ENCODE data around the gene MARCHF10. TPM values are rescaled to one million over a fixed set of nuclear protein-coding genes. Genes with fewer than 3 reads are reported as not detected.
"Not testable (repeated sequence)": the region's sequence is repeated elsewhere in the genome, so short reads cannot be mapped to it uniquely, and the experiment has no call there.

The MARCHF10 gene
- total RNA-seq, 1 donor from 2014 or later: 0.25 TPM

- Histone ChIP-seq H3K9me3 (no peaks in the 10 kb centered on the region), H3K4me3 (no peak overlapping the region), H3K36me3 (no peaks in the 10 kb centered on the region), H3K27ac (no peak overlapping the region), H3K4me1 (no peaks in the 10 kb centered on the region), H3K27me3 (no peaks in the 10 kb centered on the region)
- TF ChIP-seq POLR2A (IDR thresholded peaks at IDR 0.05) (no peak), POLR2AphosphoS5 (IDR thresholded peaks at IDR 0.05; ENCODE audit: insufficient read depth in 1 of 2, low read depth in 1 of 2) (no peak), CTCF (IDR thresholded peaks at IDR 0.05) (no peak)
- DNase-seq (ENCODE audit: extremely low spot score in 2 of 2): peak; percentile 28 to 58
- intact Hi-C loops (cut with DNase I): no loop called here
Measured at GRCh38 chr17:62852195-62852594, 44.1 kb upstream of the MARCHF10 start.

- H3K4me3 ChIP-seq; H3K27me3 ChIP-seq; H3K4me1 ChIP-seq; H3K36me3 ChIP-seq; H3K9me3 ChIP-seq; H3K27ac ChIP-seq; intact Hi-C loops (cut with DNase I): not testable (repeated sequence)
- DNase-seq (ENCODE audit: extremely low spot score in 2 of 2): peak; percentile 8 to 31
Measured at GRCh38 chr17:62849591-62850415, 41.7 kb upstream of the MARCHF10 start.

GRCh38 chr17:62848334-62848733, 40.2 kb upstream of the MARCHF10 start:
- intact Hi-C loops (cut with DNase I): no loop called here

GRCh38 chr17:62847426-62847825, 39.3 kb upstream of the MARCHF10 start:
- Histone ChIP-seq H3K9me3 (no peaks in the 10 kb centered on the region), H3K4me1 (no peaks in the 10 kb centered on the region), H3K4me3 (no peak overlapping the region), H3K27me3 (no peaks in the 10 kb centered on the region), H3K27ac (no peak overlapping the region), H3K36me3 (no peaks in the 10 kb centered on the region)
- DNase-seq (ENCODE audit: extremely low spot score in 2 of 2): peak; percentile 52 to 74
- intact Hi-C loops (cut with DNase I): no loop called here
- no peak for TF ChIP-seq POLR2AphosphoS5 (IDR thresholded peaks at IDR 0.05; ENCODE audit: insufficient read depth in 1 of 2, low read depth in 1 of 2)
- TF ChIP-seq CTCF (IDR thresholded peaks at IDR 0.05): no peak
- no peak for TF ChIP-seq POLR2A (IDR thresholded peaks at IDR 0.05)

More at GRCh38 chr17:62848334-62848733, 40.2 kb upstream of the MARCHF10 start:
- Histone ChIP-seq H3K27me3 (no peaks in the 10 kb centered on the region), H3K27ac (no peak overlapping the region), H3K4me3 (no peak overlapping the region), H3K9me3 (no peaks in the 10 kb centered on the region), H3K4me1 (no peaks in the 10 kb centered on the region), H3K36me3 (no peaks in the 10 kb centered on the region)
- DNase-seq (ENCODE audit: extremely low spot score in 2 of 2): peak in 1 of 2 donors; percentile 5
- TF ChIP-seq POLR2AphosphoS5 (IDR thresholded peaks at IDR 0.05; ENCODE audit: insufficient read depth in 1 of 2, low read depth in 1 of 2) (no peak), CTCF (IDR thresholded peaks at IDR 0.05) (no peak)

GRCh38 chr17:62840871-62841270, 32.8 kb upstream of the MARCHF10 start:
- H3K36me3 ChIP-seq: no peaks in the 10 kb centered on the region
- DNase-seq (ENCODE audit: extremely low spot score in 2 of 2): peak; percentile 34 to 37
- TF ChIP-seq POLR2A (IDR thresholded peaks at IDR 0.05) (no peak), CTCF (IDR thresholded peaks at IDR 0.05) (no peak), POLR2AphosphoS5 (IDR thresholded peaks at IDR 0.05; ENCODE audit: insufficient read depth in 1 of 2, low read depth in 1 of 2) (no peak)
- no peaks in the 10 kb centered on the region for H3K9me3 ChIP-seq
- H3K4me3 ChIP-seq: no peak overlapping the region
- no peaks in the 10 kb centered on the region for H3K27me3 ChIP-seq
- intact Hi-C loops (cut with DNase I): no loop called here
- no peaks in the 10 kb centered on the region for H3K4me1 ChIP-seq
- no peak overlapping the region for H3K27ac ChIP-seq

- not testable (repeated sequence) for H3K9me3 ChIP-seq; DNase-seq (ENCODE audit: extremely low spot score in 2 of 2); H3K4me1 ChIP-seq; H3K4me3 ChIP-seq; H3K27ac ChIP-seq; H3K27me3 ChIP-seq; H3K36me3 ChIP-seq
- intact Hi-C loops (cut with DNase I): loop anchor here (2.0 kb wide), 1 partner anchor 75 kb away; no protein-coding TSS in a partner anchor
Measured at GRCh38 chr17:62833816-62834215, 25.7 kb upstream of the MARCHF10 start.

All from vagina (tissue), 2 donors.